ENCODE results near the gene SRCAP.
A peak's percentile ranks its signal among the peaks of the same experiment; 100 is the strongest.
"Not testable (repeated sequence)": the region's sequence is repeated elsewhere in the genome, so short reads cannot be mapped to it uniquely, and the experiment has no call there.

SRCAP gene

GRCh38 chr16:30699615-30700099 lies 686 bp downstream of the SRCAP start:
- no peak for DNase-seq

- DNase-seq = no peak
Measured at GRCh38 chr16:30700491-30700890, 1.5 kb downstream of the SRCAP start.

DNA sequence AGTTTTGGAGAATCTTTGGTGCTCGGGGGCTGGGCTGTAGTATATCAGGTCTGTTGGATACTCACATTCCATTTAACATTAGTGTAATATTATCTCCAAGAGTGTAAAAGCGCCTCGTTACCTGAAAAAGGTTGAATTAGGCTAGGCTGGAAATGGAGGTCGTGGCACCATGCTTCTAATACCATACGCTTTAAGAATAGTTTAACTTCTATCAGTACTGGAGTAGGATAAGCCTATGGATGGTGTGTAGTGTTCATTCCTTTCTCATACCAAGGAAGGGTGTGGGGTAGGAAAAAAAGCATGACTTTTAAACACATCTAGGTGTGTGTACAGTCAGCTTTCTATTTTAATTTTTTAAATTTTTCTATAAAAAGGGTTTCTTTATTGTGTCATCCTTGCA lies 2.0 kb downstream of the SRCAP start:
- DNase-seq = no peak

DNA sequence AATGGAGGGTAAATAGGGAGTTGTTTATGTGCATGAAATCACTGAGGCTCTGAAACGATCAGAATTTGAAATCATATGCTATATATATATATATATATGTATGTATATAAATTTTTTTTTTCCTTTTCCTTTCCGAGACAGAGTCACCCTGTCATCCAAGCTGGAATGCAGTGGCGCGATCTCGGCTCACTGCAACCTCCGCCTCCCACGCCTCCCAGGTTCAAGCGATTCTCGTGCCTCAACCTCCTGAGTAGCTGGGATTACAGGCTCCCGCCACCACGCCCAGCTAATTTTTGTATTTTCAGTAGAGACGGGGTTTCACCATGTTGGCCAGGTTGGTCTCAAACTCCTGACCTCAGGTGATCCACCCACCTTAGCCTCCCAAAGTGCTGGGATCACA lies 4.1 kb downstream of the SRCAP start:
- not testable (repeated sequence) for DNase-seq

- no peak for DNase-seq
Measured at GRCh38 chr16:30703971-30704370, 5.0 kb downstream of the SRCAP start.

- no peak for DNase-seq
Measured at GRCh38 chr16:30706046-30706445, 7.1 kb downstream of the SRCAP start.

DNA sequence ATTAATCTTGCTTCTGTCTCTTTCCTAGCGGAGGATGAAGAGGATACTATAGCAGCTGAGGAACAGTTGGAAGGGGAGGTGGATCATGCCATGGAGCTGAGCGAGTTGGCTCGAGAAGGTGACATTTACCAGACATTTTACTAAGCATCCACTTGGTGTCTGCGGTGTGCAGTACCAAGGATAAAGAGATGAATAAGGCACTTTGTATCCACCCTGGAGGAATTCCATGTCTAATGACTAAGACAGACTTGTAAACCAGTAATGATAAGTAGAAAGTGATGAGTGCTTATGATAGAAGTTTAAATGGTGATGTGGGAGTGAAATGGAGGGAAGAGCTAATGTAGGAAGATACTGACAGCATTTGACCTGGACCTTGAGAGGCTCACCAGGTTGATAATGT lies 12.0 kb downstream of the SRCAP start:
- no peak for DNase-seq

GRCh38 chr16:30711712-30712111 lies 12.7 kb downstream of the SRCAP start:
- no peak for DNase-seq

- peak; percentile 95 for DNase-seq
Measured at GRCh38 chr16:30715750-30716445, 16.9 kb downstream of the SRCAP start.

- no peak for DNase-seq
Measured at GRCh38 chr16:30720086-30720485, 21.1 kb downstream of the SRCAP start.

DNA sequence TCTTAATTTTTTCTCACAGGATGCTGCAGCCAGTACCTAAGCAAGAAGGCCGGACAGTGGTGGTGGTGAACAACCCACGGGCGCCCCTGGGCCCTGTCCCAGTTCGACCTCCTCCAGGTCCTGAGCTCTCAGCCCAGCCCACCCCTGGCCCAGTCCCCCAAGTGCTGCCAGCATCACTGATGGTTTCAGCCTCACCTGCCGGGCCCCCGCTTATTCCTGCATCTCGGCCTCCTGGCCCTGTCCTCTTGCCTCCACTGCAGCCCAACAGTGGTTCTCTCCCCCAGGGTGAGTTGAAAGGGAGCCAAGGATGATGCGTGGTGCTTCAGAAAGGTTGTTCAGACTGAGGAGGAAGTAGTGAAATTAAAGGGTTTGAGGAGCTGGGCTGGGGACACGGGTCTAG lies 21.7 kb downstream of the SRCAP start:
- DNase-seq = no peak

- no peak for DNase-seq
Measured at GRCh38 chr16:30721167-30721566, 22.2 kb downstream of the SRCAP start.

- no peak for DNase-seq
Measured at GRCh38 chr16:30721606-30722005, 22.6 kb downstream of the SRCAP start.

DNA sequence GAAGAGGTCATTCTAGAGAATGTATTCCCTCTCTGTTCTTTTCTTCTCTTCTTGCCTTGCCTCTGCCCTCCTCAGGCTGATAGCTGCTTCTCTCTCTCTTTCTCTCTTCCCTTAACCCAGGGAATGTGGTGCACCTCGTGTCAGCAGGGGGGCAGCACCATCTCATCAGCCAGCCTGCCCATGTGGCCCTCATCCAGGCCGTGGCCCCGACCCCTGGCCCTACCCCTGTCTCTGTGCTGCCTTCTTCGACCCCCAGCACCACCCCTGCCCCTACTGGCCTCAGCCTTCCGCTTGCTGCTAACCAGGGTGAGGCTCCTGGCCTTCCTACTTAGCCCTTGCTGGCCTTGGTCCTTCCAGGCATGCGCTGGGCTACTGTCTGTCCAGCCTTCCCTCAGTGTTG lies 23.5 kb downstream of the SRCAP start:
- no peak for DNase-seq

- DNase-seq = no peak
Measured at GRCh38 chr16:30722916-30723315, 23.9 kb downstream of the SRCAP start.

GRCh38 chr16:30723725-30724355 lies 24.9 kb downstream of the SRCAP start:
- DNase-seq = no peak

GRCh38 chr16:30724641-30725417 lies 25.9 kb downstream of the SRCAP start:
- DNase-seq = peak; percentile 87

DNA sequence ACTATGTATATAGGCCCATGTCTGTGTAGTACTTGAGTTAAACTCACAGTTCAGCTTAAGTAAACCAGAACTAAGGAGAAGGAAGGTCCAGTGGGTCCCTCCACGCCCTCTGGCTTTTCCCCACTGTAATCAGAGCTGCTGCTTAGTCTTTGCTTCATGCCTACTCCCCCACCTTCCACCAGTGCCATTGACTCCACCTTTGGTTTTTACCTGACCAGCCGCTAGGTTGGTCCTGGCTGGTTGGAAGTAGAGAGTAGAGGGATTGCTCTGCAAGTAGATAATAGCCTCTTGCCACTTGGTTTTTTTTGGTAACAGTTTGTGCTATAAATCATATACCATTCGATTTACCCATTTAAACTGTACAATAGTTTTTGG lies 26.4 kb downstream of the SRCAP start:
- DNase-seq = no peak

DNA sequence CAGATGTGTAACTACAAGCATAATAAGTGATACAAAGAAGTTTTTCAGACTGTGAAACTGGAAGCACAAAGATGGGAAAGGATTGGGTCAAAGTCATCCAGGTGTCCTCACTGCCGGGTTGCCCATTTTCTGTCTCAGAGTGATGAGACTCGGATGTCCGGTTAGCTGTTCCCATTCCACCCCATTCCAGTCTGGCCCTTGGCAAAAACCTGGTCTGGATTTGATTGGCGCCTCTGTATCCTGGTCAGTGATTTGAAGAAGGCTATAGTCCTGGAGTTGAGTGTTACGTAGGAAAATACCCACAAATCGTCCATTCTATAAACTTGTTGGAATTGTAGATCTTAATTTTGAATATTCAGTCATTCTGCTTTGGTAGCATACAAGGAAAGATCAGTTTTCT lies 29.4 kb downstream of the SRCAP start:
- no peak for DNase-seq

DNA sequence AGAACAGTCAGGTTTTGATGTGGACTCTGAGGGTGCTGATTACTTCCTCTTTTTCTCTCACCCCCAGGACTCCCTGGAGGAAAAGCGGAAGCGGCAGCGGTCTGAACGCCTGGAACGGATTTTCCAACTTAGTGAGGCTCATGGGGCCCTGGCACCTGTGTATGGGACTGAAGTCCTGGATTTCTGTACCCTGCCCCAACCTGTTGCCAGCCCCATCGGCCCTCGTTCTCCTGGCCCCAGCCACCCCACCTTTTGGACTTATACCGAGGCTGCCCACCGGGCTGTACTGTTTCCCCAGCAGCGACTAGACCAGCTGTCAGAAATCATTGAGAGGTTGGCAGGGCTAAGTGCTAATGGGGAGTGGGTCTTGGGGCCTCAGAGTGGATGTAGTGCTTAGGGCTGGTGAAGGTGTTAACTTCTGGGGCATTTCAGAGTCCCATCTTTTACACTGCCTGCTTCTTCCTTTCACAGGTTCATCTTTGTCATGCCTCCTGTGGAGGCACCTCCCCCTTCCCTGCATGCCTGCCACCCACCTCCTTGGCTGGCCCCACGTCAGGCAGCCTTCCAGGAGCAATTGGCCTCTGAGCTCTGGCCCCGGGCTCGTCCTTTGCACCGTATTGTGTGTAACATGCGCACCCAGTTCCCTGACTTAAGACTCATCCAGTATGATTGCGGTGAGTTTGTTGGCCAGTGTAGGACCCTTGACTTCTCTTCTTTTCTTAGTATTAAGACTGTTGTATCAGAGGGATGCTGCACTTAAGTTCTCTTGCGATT lies 30.1 kb downstream of the SRCAP start:
- DNase-seq = peak; percentile 77

DNA sequence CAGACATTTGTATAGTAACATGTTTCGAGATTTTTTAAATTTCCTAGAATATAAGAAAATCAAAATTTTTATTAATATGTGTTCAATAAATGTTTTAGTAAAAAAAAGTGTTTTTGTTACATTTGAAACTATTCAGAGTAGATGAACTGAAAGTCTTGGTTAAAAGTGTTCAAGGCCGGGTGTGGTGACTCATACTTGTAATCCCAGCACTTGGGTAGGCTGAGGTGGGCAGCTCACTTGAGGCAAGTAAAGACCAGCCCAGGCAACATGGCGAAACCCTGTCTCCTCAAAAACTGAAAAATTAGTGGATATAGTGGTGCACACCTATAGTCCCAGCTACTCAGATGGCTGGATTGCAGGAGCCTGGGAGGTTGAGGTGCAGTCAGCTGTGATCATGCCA lies 32.4 kb downstream of the SRCAP start:
- no peak for DNase-seq

GRCh38 chr16:30736995-30737793 lies 38.2 kb downstream of the SRCAP start:
- no peak for DNase-seq

Measured in inflammatory macrophage treated with lipopolysaccharide for 4 hours (primary cell).